ENCODE results near the gene BLOC1S2.

Gene BLOC1S2

GRCh38 chr10:100239851-100240250, 46.6 kb downstream of the BLOC1S2 start:
- H3K4me3 ChIP-seq (ENCODE audit: low read depth, low read length): no peak overlapping the region
- in situ Hi-C loops (cut with HindIII; ENCODE audit: low sequenced_read_pairs): no loop called here
- no peak for TF ChIP-seq CTCF (IDR thresholded peaks at IDR 0.05; ENCODE audit: low read depth, low read length)
- DNase-seq (ENCODE audit: low read depth, low spot score): no peak

- H3K4me3 ChIP-seq (ENCODE audit: low read depth, low read length): no peak overlapping the region
- no peak for TF ChIP-seq CTCF (IDR thresholded peaks at IDR 0.05; ENCODE audit: low read depth, low read length)
- in situ Hi-C loops (cut with HindIII; ENCODE audit: low sequenced_read_pairs): no loop called here
- no peak for DNase-seq (ENCODE audit: low read depth, low spot score)
Measured at GRCh38 chr10:100238429-100238828, 48.1 kb downstream of the BLOC1S2 start.

GRCh38 chr10:100232101-100232500, 54.4 kb downstream of the BLOC1S2 start:
- in situ Hi-C loops (cut with HindIII; ENCODE audit: low sequenced_read_pairs): no loop called here
- no peak overlapping the region for H3K4me3 ChIP-seq (ENCODE audit: low read depth, low read length)
- DNase-seq (ENCODE audit: low read depth, low spot score): no peak
- no peak for TF ChIP-seq CTCF (IDR thresholded peaks at IDR 0.05; ENCODE audit: low read depth, low read length)

GRCh38 chr10:100229819-100230422, 56.6 kb downstream of the BLOC1S2 start:
- peak overlapping the region; percentile 98 for H3K4me3 ChIP-seq (ENCODE audit: low read depth, low read length)
- TF ChIP-seq CTCF (IDR thresholded peaks at IDR 0.05; ENCODE audit: low read depth, low read length): no peak
- in situ Hi-C loops (cut with HindIII; ENCODE audit: low sequenced_read_pairs): no loop called here
- no peak for DNase-seq (ENCODE audit: low read depth, low spot score)

GRCh38 chr10:100223879-100224278, 62.6 kb downstream of the BLOC1S2 start:
- in situ Hi-C loops (cut with HindIII; ENCODE audit: low sequenced_read_pairs): no loop called here

More at GRCh38 chr10:100223879-100224278, 62.6 kb downstream of the BLOC1S2 start:
- TF ChIP-seq CTCF (IDR thresholded peaks at IDR 0.05; ENCODE audit: low read depth, low read length): no peak
- DNase-seq (ENCODE audit: low read depth, low spot score): no peak
- H3K4me3 ChIP-seq (ENCODE audit: low read depth, low read length): no peak overlapping the region

Data from astrocyte of the spinal cord (primary cell).